ENCODE results near the gene COL11A2. TPM values are rescaled to one million over a fixed set of nuclear protein-coding genes. Genes with fewer than 3 reads are reported as not detected.
A peak's percentile ranks its signal among the peaks of the same experiment; 100 is the strongest.

COL11A2 gene
- polyA plus RNA-seq, 1 of the 3 experiments (the other 2 are of a cell fraction), result 0.99 TPM

- Histone ChIP-seq H2AFZ (ENCODE audit: low read depth) (peak within 1 kb of the TSS; percentile 86), H3K9me3 (no peaks in the 10 kb centered on the region), H3K27me3 (ENCODE audit: insufficient read depth) (no peaks in the 10 kb centered on the region), H4K20me1 (ENCODE audit: insufficient read depth) (no peaks in the 10 kb centered on the region), H3K27ac (ENCODE audit: low read depth in 2 of 2, low read length in 1 of 2) (peak within 1 kb of the TSS; percentile 88 to 91), H3K4me1 (ENCODE audit: control insufficient read depth in 1 of 2, insufficient read depth in 2 of 2, low read depth in 1 of 2, low read length in 1 of 2) (peaks cover 20 to 42% of the 10 kb centered on the region in 2 experiments; a peak in 3 of 4 replicates), H3K9ac (peak within 1 kb of the TSS; percentile 95), H3F3A (replicated peaks; ENCODE audit: insufficient read depth) (peaks cover 20% of the 10 kb centered on the region), H3K4me3 (ENCODE audit: low read depth in 2 of 2, low read length in 1 of 2) (peak within 1 kb of the TSS; percentile 90 to 94), H3K36me3 (replicated peaks in 1 of 2; ENCODE audit: control insufficient read depth in 1 of 2, insufficient read depth in 2 of 2, low read length in 1 of 2) (peaks cover 11 to 24% of the 10 kb centered on the region in 2 experiments), H3K9me2 (no peaks in the 10 kb centered on the region), H3K4me2 (peak within 1 kb of the TSS; percentile 96), H3K79me2 (ENCODE audit: insufficient read depth) (peaks cover 21% of the 10 kb centered on the region; the same call in 1 of the 2 replicates)
- ChIA-PET POLR2A (interaction anchor here (0.6 to 2.4 kb wide), 7 partner anchors 9 to 1013 kb away, joined by 3 to 18 read pairs (median 5); partner anchors contain the start of genes B3GALT4, RGL2, RPS18 and VPS52), CTCF (interaction anchor here (0.9 to 3.5 kb wide), 9 partner anchors 10 to 194 kb away, joined by 3 to 27 read pairs (median 4); no protein-coding TSS in a partner anchor)
- WGBS (ENCODE audit: low lambda C conversion rate), result 0% methylated on average over 15 of the region's 86 CpGs
- DNase-seq, result peak; percentile 96
- no peak for TF ChIP-seq GATA2 (CRISPR knock-in tag; IDR thresholded peaks at IDR 0.05)
- peak; percentile 73 for TF ChIP-seq CHD2 (IDR thresholded peaks at IDR 0.05; ENCODE audit: low read length, partially characterized antibody)
- TF ChIP-seq PBX3 (IDR thresholded peaks at IDR 0.05), result peak; percentile 44; the same call in 1 of the 2 replicates
- 0 out of 2 replicates have a peak, but pooled peaks have one; percentile 16 for TF ChIP-seq RFX5 (IDR thresholded peaks at IDR 0.05; ENCODE audit: low read length)
- TF ChIP-seq TAF1 (IDR thresholded peaks at IDR 0.05; ENCODE audit: borderline replicate concordance, low read depth, low read length), result peak; percentile 71
- TF ChIP-seq JUND (IDR thresholded peaks at IDR 0.05), result no peak
- TF ChIP-seq RAD21 (IDR thresholded peaks at IDR 0.05; ENCODE audit: low read length), result no peak
- peak; percentile 86 for TF ChIP-seq YY1 (IDR thresholded peaks at IDR 0.05; ENCODE audit: low read depth)
- no peak for TF ChIP-seq USF1 (IDR thresholded peaks at IDR 0.05; ENCODE audit: borderline replicate concordance, low read depth)
- peak; percentile 46; the same call in 1 of the 2 replicates for TF ChIP-seq ZBTB33 (IDR thresholded peaks at IDR 0.05; ENCODE audit: borderline replicate concordance, low read depth)
- TF ChIP-seq MEF2A (IDR thresholded peaks at IDR 0.05; ENCODE audit: borderline replicate concordance, low read depth), result no peak
- TF ChIP-seq MAX (IDR thresholded peaks at IDR 0.05; ENCODE audit: low read depth), result peak; percentile 62
- no peak for TF ChIP-seq ELF1 (IDR thresholded peaks at IDR 0.05)
- TF ChIP-seq TEAD4 (IDR thresholded peaks at IDR 0.05; ENCODE audit: borderline replicate concordance, insufficient read depth), result no peak
- TF ChIP-seq REST (IDR thresholded peaks at IDR 0.05; ENCODE audit: low read depth, low read length), result no peak
- TF ChIP-seq CTCF (IDR thresholded peaks at IDR 0.05), result no peak
- peak; percentile 82; the same call in 1 of the 2 replicates for TF ChIP-seq POLR2AphosphoS5 (IDR thresholded peaks at IDR 0.05; ENCODE audit: low read depth, low read length)
- TF ChIP-seq FOXJ3 (CRISPR knock-in tag; IDR thresholded peaks at IDR 0.05), result no peak
- peak; percentile 80 for TF ChIP-seq GABPA (IDR thresholded peaks at IDR 0.05; ENCODE audit: low read depth)
- TF ChIP-seq USF2 (IDR thresholded peaks at IDR 0.05; ENCODE audit: borderline replicate concordance, low read depth, low read length), result no peak
- peak; percentile 47; the same call in 1 of the 2 replicates for TF ChIP-seq MXI1 (IDR thresholded peaks at IDR 0.05; ENCODE audit: low read depth, low read length)
Observed at GRCh38 chr6:33208091-33208967, 16.1 kb upstream of the COL11A2 start, which contains the start of gene RING1. Gene RING1, plus strand, starts transcription at chr6:33208500. Its CDS starts 323 bp downstream, at chr6:33208823.

Data from SK-N-SH (cell line).